Glutamatergic neuron (in vitro differentiated cells): Measurements from ENCODE around the gene TCF7. TPM values are rescaled to one million over a fixed set of nuclear protein-coding genes. Genes with fewer than 3 reads are reported as not detected.

Experiments used
- DNase-seq: peaks from one replicate; pipeline ENCODE4 v3.0.0; 2022
- H3K27ac Mint-ChIP-seq: one replicate; pipeline ENCODE4 v1.8.0; 2020; ENCODE audit warnings: mild to moderate bottlenecking, mixed read lengths, inconsistent platforms; ENCODE audit not compliant: unreplicated experiment
- H3K27me3 Mint-ChIP-seq: one replicate; pipeline ENCODE4 v1.8.0; 2020; ENCODE audit warnings: mild to moderate bottlenecking, moderate library complexity, mixed read lengths, inconsistent platforms; ENCODE audit not compliant: unreplicated experiment
- H3K36me3 Mint-ChIP-seq: one replicate; pipeline ENCODE4 v1.8.0; 2020; ENCODE audit warnings: mild to moderate bottlenecking, mixed read lengths, inconsistent platforms; ENCODE audit not compliant: unreplicated experiment
- H3K4me1 Mint-ChIP-seq: one replicate; pipeline ENCODE4 v1.8.0; 2020; ENCODE audit warnings: mild to moderate bottlenecking, low read depth, mixed read lengths, inconsistent platforms; ENCODE audit not compliant: unreplicated experiment
- H3K4me3 Mint-ChIP-seq: one replicate; pipeline ENCODE4 v1.8.0; 2020; ENCODE audit warnings: mild to moderate bottlenecking, mixed read lengths, inconsistent platforms; ENCODE audit not compliant: unreplicated experiment
- H3K9me3 Mint-ChIP-seq: one replicate; pipeline ENCODE4 v1.8.0; 2020; ENCODE audit warnings: mild to moderate bottlenecking, moderate library complexity, mixed read lengths, inconsistent platforms; ENCODE audit not compliant: unreplicated experiment
- CTCF ChIP-seq: fragments of 200-600 bp; sonication (generic); IDR thresholded peaks from one replicate; pipeline ENCODE4 v1.5.0; 2021; ENCODE audit not compliant: partially characterized antibody, unreplicated experiment
- total RNA-seq: library from RNA; stranded (reverse); fragmentation: NEBNext Ultra II Directional; extraction: Animal tissue kit (Norgen Biotek cat#: 25700); gene quantifications from one replicate; pipeline ENCODE4 v1.2.1, GENCODE V29; 2021; ENCODE audit not compliant: unreplicated experiment

TCF7 gene
- total RNA-seq, 1 donor from 2014 or later = 5.8 TPM

GRCh38 chr5:134111741-134112647 lies 2.5 kb upstream of the TCF7 start:
- TF ChIP-seq CTCF = no peak
- Mint-ChIP-seq H3K36me3 (peaks cover 4% of the 10 kb centered on the region), H3K4me3 (peak overlapping the region; percentile 55), H3K9me3 (no peaks in the 10 kb centered on the region), H3K27ac (no peak overlapping the region), H3K4me1 (peaks cover 7% of the 10 kb centered on the region), H3K27me3 (peaks cover 13% of the 10 kb centered on the region)
- DNase-seq = no peak

- H3K4me1 Mint-ChIP-seq = peaks cover 7% of the 10 kb centered on the region
- no peak for TF ChIP-seq CTCF
- H3K27ac Mint-ChIP-seq = no peak overlapping the region
- H3K4me3 Mint-ChIP-seq = no peak overlapping the region
- H3K36me3 Mint-ChIP-seq = peaks cover 4% of the 10 kb centered on the region
- no peak for DNase-seq
- H3K27me3 Mint-ChIP-seq = peaks cover 13% of the 10 kb centered on the region
- no peaks in the 10 kb centered on the region for H3K9me3 Mint-ChIP-seq
These were observed 1.6 kb upstream of the TCF7 start for GRCh38 chr5:134112726-134113362.

- Mint-ChIP-seq H3K36me3 (peaks cover 4% of the 10 kb centered on the region), H3K27me3 (peaks cover 13% of the 10 kb centered on the region), H3K9me3 (no peaks in the 10 kb centered on the region), H3K4me3 (peak overlapping the region; percentile 86), H3K27ac (peak overlapping the region; percentile 17), H3K4me1 (peaks cover 7% of the 10 kb centered on the region)
- TF ChIP-seq CTCF = no peak
- DNase-seq = no peak
These were observed 1.1 kb upstream of the TCF7 start for GRCh38 chr5:134113363-134113889.

GRCh38 chr5:134114886-134115805 lies 665 bp downstream of the TCF7 start:
- Mint-ChIP-seq H3K4me1 (peaks cover 7% of the 10 kb centered on the region), H3K4me3 (peak overlapping the region; percentile 57), H3K27me3 (peaks cover 11% of the 10 kb centered on the region), H3K27ac (no peak overlapping the region), H3K36me3 (peaks cover 4% of the 10 kb centered on the region), H3K9me3 (no peaks in the 10 kb centered on the region)
- peak; percentile 41 for DNase-seq
- no peak for TF ChIP-seq CTCF
